Fibroblast of mammary gland (primary cell): ENCODE data around the gene CYSRT1.
"Not testable (repeated sequence)": the region's sequence is repeated elsewhere in the genome, so short reads cannot be mapped to it uniquely, and the experiment has no call there.

Source experiments
- DNase-seq: peaks from one replicate; pipeline ENCODE4 v3.0.0-alpha.2; 2010; ENCODE audit warnings: low read depth
- H3K4me3 ChIP-seq: 2 replicates; pipeline ENCODE4 v1.5.1; 2011; ENCODE audit warnings: low read depth, mild to moderate bottlenecking, low read length, moderate library complexity; ENCODE audit not compliant: control insufficient read depth
- TF ChIP-seq, protein P1 (sequence below): conservative IDR thresholded peaks from 2 replicates; pipeline ENCODE4 v1.5.1; 2011; ENCODE audit warnings: low read depth, low read length, inconsistent platforms; ENCODE audit not compliant: control insufficient read depth, insufficient read depth

Gene CYSRT1

DNA sequence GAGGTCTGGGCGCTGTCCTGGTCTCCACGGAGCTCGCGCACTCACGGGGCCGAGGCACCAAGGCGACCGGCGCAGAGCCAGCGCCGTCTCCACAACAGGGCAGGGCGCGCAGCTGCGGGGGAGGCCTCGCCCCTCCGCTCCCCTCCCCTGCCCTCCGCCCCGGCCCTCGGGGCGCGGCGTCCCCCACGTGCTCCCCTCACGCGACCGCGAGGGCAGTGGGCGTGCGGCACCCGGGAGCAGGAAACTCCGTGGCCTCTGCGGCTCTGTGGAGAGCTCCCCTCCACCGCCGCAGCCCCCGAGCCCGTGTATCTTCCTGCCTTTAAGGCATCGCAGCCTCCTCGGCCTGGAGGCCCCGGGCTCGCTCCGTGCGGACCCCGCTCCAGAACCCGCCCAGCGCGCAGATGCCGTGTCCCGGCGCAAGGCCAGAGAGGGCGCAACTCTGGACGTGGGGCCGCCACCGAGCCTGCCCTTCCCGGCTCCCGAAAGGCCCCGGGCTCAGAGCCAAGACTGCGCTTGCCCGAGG is 15.4 kb downstream of the CYSRT1 start:
- DNase-seq: peak; percentile 68
- TF ChIP-seq, protein P1, sequence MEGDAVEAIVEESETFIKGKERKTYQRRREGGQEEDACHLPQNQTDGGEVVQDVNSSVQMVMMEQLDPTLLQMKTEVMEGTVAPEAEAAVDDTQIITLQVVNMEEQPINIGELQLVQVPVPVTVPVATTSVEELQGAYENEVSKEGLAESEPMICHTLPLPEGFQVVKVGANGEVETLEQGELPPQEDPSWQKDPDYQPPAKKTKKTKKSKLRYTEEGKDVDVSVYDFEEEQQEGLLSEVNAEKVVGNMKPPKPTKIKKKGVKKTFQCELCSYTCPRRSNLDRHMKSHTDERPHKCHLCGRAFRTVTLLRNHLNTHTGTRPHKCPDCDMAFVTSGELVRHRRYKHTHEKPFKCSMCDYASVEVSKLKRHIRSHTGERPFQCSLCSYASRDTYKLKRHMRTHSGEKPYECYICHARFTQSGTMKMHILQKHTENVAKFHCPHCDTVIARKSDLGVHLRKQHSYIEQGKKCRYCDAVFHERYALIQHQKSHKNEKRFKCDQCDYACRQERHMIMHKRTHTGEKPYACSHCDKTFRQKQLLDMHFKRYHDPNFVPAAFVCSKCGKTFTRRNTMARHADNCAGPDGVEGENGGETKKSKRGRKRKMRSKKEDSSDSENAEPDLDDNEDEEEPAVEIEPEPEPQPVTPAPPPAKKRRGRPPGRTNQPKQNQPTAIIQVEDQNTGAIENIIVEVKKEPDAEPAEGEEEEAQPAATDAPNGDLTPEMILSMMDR: no peak
- peak overlapping the region; percentile 62 for H3K4me3 ChIP-seq

DNA sequence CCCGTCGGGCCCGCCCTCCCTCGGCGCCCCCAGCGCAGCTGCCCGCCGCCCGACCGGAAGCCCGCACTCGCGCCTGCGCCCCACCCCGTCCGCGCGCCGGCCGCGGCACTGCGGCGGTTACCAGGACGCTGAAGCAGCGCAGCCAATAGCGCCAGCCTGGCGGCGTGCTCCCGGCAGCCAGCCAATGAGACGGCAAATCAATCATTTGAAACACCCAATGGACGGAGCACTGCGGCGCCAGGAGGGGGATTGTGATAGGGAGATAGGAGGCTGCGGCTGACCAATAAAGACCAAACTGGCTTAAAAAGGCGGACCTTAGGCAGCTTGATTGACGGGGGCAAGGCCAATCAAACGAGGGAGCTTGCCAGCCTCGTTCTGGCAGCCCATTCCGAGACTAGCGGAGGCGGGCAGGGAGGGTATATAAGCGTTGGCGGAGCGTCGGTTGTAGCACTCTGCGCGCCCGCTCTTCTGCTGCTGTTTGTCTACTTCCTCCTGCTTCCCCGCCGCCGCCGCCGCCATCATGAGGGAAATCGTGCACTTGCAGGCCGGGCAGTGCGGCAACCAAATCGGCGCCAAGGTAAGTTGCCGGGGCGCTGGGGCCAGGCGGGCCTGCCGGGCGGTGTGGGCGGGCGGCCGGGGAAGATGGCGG is 16.0 kb downstream of the CYSRT1 start, which contains the start of gene TUBB4B:
TSS of gene TUBB4B (plus strand) at position 447 of the 649 bp plus-strand sequence. CDS start at position 521, 74 bp downstream.
- TF ChIP-seq, protein P1: no peak
- peak; percentile 100 for DNase-seq
- H3K4me3 ChIP-seq: peak within 1 kb of the TSS; percentile 84

DNA sequence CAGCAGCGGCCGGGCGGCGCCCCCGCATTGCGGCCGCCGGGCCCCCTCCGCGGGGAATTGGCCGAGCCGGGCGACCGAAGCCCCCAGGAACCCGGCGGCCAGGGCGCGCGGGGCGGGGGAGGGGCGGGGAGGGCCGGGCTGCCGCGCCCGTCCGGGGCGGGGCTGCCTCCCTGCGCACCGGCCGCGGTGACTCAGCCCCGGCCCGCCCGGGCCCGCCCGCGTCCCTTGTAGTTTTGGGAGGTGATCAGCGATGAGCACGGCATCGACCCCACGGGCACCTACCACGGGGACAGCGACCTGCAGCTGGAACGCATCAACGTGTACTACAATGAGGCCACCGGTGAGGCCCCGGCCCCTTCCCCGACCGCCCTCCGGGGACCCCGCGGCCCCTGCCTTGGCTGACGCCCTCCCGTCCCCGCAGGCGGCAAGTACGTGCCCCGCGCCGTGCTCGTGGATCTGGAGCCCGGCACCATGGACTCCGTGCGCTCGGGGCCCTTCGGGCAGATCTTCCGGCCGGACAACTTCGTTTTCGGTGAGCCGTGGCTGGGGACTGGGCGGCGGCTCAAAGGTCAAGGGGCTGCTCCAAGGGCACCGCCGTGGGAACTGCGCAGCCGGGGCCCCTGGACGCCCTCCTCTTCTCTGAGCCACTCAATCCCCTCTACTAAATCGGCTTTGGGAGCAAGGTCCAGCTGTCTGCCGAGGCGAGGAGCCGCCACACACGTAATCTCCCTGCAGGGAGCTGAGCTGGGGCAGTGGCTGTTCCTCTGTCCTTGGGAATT is 16.7 kb downstream of the CYSRT1 start:
- peak; percentile 44 for DNase-seq
- H3K4me3 ChIP-seq: peak overlapping the region; percentile 84
- TF ChIP-seq, protein P1: no peak

DNA sequence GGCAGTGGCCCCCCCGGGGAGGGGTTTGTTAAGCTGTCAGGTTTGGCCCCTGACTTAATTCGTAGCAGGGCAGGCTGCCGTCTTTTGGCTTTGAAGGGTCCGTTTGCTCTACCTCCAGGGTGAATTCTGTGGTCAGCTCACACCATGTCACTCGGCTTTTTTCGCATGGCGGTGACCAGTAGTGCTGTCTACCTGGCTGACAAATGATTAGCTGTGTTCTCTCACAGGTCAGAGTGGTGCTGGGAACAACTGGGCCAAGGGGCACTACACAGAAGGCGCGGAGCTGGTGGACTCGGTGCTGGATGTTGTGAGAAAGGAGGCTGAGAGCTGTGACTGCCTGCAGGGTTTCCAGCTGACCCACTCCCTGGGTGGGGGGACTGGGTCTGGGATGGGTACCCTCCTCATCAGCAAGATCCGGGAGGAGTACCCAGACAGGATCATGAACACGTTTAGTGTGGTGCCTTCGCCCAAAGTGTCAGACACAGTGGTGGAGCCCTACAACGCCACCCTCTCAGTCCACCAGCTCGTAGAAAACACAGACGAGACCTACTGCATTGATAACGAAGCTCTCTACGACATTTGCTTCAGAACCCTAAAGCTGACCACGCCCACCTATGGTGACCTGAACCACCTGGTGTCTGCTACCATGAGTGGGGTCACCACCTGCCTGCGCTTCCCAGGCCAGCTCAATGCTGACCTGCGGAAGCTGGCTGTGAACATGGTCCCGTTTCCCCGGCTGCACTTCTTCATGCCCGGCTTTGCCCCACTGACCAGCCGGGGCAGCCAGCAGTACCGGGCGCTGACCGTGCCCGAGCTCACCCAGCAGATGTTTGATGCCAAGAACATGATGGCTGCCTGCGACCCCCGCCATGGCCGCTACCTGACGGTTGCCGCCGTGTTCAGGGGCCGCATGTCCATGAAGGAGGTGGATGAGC is 17.6 kb downstream of the CYSRT1 start:
- TF ChIP-seq, protein P1: no peak
- no peak for DNase-seq
- H3K4me3 ChIP-seq: peak overlapping the region; percentile 84

DNA sequence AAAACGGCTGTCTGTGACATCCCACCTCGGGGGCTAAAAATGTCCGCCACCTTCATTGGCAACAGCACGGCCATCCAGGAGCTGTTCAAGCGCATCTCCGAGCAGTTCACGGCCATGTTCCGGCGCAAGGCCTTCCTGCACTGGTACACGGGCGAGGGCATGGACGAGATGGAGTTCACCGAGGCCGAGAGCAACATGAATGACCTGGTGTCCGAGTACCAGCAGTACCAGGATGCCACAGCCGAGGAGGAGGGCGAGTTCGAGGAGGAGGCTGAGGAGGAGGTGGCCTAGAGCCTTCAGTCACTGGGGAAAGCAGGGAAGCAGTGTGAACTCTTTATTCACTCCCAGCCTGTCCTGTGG is 18.3 kb downstream of the CYSRT1 start:
- H3K4me3 ChIP-seq, DNase-seq: not testable (repeated sequence)

DNA sequence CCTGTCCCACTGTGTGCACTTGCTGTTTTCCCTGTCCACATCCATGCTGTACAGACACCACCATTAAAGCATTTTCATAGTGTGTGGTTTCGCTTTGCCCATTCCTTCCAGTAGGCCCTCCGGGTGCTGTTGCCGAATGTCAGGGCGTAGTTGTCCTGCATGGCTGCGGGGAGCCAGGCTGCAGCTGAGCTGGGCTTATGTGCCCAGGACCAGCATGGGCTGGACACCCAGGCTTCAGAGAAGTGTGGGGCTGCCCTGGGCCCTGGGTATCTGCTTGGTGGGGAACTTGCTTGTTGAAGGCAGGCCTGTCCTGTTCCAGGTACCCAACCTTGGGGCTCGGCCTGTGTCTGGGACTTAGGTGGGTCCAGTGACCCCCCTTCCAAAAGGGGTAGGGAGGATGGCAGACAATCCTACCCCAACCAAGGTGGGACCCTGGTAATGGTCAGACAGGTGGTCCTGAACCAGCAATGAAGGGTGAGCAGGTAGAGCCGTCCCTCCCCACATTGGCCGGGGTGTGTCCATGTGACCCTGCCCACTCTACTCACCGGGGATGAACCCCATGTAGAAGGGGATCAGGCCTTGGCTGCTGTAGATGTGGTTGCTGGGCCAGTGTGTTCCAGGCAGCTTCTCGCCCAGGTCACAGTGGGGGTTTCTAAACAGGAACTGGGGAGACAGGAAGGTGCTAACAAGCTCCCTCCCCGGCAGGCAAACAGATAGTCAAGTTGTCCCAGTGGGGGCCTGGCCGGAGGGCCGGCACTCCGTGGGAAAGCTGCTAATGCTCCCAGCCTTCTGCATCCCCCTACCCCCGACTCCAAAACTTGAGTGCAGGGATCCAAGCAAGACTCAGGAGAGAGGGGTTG is 18.9 kb downstream of the CYSRT1 start:
- no peak overlapping the region for H3K4me3 ChIP-seq
- TF ChIP-seq, protein P1: no peak
- DNase-seq: no peak
